Stimulated activated CD8-positive, alpha-beta memory T cell treated with anti-CD3 and anti-CD28 coated beads, Interleukin-7, amount 100 ng/mL, for 24 hours (primary cell): ENCODE data around the gene GLIS2.
A peak's percentile ranks its signal among the peaks of the same experiment; 100 is the strongest.

ENCODE experiments used
- DNase-seq: peaks from one replicate; pipeline ENCODE4 v3.0.0-alpha.2; 2020; ENCODE audit warnings: low read depth

GLIS2 gene

DNA sequence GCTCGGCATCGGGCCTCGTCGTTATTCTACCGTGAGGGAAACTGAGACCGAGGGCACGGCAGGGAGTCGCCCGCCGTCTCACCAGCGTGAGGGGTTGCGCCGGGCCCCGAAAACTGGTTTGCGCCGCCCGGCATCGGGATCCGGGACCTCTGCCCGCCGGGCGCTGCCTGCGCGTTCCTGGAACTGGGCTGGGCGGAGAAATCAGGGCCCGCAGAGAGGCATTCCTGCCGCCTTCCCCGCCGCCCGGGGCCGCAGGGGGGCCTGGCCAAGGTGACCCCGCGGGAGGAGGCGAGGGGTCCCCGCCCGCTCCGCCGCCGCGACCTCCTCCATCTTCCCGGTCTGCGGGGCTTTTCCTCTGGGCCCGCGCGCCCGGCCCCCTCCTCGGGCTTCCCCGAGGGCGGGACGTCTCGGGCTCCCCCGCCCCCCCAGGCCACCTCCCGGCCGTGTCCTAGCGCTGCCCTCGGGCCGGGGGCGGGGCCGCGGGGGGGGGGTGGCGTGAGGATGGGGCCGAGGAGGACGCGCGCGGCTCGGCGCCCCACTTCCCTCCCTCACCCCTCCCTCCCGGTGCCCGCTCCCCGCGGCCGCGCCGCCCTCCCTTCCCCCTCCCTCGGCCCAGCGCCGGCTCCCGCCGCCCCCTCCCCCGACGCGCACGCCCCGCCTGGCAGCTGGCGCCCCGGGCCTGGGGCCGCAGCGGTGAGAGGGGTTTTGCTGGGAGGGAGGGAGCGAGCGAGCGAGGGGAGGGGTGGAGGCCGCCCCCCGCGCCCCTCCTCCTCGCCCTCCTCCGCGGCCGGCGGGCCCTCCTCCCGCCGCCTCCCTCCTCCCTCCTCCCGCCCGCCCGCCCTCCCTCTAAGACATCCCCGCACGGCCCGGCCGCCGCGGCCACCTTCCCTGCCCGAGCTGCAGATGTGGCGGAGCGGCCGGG, at the start of gene GLIS2:
TSS of gene GLIS2 (plus strand) at position 882 of the 922 bp plus-strand sequence. CDS start 16,214 bp downstream, outside the sequence.
- DNase-seq, result no peak

DNA sequence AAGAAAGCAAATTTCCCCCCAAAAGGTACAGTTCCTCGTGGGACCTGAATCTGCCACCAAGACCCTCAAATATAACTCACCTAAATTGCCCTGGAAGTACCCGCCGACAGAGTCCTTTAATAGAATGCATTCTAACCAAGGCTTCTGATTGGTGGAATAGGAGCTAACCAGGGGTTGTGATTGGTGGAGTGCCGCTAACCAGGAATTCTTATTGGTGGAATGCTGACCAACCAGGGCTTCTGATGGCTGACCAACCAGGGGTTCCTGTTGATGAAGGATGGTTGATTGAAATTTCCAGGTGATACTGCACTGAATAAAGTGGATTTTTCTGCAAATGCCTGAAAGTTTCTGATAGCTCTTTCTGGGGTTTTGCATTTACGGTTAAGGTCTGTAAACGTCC, 49.5 kb upstream of the GLIS2 start:
- DNase-seq, result no peak

DNA sequence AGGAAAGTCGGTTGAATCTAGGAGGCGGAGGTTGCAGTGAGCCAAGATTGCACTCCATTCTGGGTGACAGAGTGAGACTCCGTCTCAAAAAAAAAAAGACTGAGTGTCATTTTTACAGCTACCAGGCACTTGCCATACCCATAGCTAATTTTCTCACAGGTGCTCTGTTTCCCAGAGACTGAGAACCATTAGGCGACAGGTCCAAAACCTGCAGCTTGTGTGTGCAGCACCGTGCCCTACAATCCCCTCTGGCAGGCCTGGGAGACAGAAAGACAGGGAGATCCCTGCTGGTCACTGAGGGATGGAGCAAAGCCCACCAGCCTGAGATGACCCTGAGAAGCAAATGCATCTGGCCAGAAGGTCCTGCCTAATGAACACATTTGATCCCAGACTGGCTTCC, 45.8 kb upstream of the GLIS2 start:
- no peak for DNase-seq

DNA sequence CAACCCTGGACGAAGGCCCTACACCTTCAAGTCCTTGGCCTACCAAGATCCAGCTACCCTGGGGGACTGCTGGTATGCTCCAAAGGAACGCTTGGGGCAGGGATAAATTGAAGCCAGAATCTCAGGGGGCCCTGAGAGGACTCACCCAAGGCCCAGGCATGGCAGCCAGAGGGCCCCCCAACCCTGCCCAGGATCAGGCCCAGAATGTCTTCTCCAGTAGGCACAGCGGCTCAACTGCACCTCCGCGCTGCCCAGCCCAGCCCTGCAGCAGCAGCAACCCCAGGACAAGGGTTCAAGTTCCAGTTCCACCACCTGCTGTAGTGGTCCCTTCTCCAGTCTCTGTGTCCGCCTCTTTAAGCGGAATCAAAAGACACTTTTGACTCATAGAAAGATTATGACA, 45.3 kb upstream of the GLIS2 start:
- DNase-seq, result no peak

DNA sequence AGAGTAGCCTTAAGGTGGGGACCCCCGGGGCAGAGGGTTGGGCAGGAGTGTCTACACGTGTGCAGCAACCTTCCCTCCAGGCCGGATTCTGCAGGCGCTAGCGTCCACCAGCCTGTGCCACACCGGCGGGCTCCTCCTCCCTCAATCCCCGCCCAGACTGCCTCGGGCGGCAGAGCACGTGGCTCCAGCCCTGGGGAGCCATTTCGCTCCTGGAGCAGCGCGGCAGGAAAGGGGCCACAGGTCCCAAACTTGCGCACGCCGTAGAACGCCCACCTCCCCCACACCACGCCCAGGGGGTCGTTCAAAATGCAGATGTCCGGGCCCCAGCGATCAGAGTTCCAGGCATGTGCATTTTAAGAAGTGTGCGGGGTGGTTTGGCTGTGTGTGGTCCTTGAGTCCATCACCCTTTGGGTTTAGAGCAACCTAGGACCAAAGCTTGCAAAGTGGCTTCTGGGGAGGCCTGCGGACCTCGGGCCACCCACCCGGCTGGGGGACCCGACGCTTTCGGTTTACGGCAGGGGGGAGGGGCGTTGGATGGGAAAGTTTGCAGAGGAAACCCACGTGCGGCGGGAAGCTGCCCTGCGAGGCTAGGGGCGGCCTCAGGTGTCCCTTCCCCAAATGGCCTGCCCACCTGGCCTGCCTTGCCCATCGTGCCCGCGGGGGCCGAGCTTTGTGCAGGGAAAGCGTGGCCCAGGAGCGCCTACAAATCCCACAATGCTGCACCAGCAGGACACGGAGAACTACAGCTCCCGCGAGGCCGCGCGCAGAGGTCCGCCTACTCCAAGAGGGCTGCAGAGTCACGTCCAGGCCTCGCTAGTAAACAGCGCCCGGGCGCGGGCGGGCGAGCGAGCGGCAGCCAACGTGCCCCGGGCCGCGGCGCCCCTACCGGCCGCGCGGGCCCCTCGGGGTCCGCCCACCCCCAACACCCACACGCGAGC, 44.4 kb upstream of the GLIS2 start:
- peak; percentile 74 for DNase-seq

DNA sequence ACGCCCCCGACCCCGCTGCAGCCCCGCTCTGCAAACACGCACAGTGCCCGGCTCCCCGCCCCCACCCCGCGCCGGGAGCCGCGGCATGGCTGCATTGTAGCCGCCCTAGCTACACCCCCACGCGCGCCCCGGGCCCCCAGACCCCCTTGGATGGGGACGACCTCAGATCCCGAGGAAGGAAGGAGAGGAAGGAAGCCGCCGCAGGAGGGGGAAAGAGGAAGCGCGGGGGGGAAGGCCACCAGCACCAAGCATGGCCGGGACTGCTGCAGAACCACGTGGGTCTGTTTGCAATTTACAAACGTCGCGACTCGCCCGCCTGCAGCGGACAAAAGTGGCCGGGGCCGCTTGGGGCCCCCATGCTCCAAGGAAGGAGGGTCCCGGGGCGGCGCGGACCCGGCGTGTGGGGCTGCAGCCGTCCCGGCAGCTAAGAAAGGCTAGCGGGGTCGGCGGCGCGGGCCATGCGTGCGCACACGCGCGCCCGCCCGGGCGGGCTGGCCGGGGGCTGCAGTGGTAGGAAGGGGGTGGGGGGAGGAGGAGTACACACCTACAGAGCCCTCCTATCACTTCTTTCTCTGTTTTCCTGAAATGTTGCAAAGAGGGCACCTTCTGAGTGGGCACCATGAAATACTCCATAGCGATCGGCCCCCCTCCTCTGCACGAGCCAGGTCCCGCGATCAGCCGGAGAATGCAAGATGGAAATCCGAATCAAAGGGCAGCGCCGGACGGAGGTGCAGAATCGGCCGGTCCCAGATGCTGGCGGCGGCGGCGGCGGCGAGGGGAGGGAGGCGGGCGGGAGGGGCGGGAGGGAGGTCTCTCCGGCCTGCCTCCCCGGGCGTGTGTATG, 43.5 kb upstream of the GLIS2 start:
- no peak for DNase-seq

DNA sequence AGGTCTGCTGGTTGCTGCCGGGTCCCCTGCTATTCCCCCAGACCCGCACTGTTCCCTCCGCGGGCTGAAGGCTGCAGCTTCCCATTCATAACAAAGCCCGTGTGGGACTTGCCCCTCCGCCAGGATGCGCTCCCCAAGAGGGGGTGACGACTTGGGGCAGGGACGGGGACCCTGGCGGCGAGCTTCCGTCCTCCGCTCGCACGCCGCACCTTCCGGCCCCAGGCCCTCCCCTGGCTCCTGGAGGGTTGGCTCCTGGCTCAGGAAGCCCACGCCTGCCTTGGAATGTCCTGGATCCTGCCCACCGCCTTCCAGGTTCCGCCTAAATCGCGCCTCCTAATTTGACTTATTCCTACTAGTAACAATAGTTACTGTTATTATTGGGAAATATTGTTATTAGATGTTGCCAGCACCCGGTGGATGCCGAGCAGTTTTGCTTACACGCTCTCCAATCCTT, 42.0 kb upstream of the GLIS2 start:
- no peak for DNase-seq

DNA sequence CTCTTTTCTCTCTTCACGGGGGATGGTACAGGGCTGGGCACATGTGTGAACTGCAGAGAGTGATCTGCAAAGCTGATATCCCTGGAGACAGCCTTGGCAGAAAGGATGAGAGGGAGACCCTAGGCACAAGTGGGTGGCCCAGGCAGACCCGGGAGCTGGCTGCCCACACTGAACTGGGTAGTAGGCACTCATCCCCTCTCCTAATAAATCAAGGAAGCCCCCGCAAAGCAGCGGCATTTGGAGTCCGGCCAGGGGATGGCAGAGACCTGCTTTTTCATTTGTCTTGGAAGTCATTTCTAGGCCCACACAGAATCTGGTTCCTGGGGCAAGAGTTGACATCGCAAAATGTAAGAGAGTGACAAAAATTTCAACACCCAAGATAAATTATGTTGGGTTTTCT, 40.0 kb upstream of the GLIS2 start:
- no peak for DNase-seq

DNA sequence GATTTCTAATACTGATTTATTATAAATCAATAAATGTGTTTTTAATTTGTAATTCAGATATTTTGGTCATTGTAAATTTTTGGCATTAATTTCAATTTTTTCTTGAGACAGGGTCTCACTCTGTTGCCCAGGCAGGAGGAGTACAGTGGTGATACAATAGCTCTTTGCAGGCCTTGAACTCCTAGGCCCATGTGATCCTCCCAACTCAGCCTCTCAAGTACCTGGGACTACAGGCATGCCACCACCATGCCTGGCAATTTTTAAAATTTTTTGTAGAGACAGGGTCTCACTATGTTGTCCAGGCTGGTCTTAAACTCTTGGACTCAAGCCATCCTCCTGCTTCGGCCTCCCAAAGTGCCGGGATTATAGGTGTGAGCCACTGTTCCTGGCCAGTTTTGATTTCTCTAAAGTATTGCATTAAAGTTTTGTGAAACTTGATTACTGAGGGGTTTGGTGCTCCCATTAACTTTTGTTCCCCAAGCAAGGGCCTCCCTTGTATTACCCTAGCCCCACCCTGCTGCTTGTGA, 37.8 kb upstream of the GLIS2 start:
- no peak for DNase-seq

DNA sequence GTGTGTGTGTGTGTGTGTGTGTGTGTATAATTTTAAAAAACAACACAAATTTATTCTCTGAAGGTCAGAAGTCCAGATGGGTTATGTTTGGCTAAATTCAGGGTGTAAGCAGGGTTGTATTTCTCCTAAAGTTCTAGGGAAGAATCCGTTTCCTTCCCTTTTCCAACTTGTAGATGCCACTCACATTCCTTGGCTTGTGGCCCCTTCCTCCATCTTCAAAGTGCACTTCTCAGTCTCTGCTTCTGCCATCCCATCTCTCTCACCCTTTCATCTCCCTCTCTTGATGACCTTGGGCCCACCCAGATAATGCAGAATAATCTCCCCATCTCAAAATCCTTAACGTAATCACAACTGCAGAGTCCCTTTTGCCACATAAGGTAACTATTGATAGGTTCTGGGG, 35.2 kb upstream of the GLIS2 start:
- no peak for DNase-seq

DNA sequence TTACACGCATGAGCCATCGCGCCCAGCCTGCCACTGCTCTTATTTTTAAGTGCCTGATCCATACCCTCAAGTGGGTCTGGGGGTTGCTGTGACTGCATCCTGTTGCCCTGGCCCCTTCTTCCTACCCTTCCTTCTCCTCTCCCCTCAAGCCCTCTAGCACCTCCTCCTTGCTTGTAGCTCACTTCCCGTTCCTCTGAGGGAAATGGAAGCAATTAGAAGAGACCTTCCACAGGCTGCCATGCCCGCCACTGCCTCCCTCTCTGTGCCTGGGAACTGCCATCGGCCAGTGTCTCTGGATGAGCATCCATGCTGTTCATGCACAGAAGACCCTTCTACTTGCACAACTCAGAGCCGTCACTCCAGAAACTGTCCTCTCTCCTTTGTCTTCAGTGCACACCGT, 32.4 kb upstream of the GLIS2 start:
- no peak for DNase-seq

DNA sequence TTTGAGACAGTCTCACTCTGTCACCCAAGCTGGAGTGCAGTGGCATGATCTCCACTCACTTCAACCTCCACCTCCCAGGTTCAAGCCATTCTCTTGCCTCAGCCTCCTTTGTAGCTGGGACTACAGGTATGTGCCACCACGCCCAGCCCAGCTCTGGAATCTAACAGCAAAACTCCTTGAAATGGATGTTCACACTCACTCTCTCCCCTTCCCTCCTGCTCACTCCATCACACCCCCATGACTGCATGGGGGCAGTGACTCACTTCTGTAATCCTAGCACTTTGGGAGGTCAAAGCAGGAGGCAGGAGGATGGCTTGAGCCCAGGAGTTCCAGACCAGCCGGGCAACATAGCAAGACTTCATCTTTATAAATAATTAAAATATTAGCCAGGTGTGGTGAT, 31.9 kb upstream of the GLIS2 start:
- no peak for DNase-seq

DNA sequence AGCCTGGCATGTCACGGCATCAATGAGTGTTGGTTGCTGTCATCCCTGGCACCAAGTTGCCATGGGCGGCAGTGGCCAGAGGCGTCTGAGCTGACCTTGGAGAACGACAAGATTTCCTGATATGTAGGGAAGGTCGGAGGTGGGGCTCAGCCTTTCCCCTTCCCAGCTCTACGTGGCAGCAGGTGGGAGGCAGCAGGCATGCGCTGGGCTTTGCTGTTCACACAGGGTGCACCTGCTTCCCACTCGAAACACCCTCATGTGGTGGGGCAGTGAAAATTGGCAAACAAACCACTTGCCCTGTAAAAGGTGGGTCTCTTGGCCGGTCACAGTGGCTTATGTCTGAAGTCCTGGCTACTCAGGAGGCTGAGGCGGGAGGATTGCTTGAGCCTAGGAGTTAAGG, 30.7 kb upstream of the GLIS2 start:
- DNase-seq, result no peak

DNA sequence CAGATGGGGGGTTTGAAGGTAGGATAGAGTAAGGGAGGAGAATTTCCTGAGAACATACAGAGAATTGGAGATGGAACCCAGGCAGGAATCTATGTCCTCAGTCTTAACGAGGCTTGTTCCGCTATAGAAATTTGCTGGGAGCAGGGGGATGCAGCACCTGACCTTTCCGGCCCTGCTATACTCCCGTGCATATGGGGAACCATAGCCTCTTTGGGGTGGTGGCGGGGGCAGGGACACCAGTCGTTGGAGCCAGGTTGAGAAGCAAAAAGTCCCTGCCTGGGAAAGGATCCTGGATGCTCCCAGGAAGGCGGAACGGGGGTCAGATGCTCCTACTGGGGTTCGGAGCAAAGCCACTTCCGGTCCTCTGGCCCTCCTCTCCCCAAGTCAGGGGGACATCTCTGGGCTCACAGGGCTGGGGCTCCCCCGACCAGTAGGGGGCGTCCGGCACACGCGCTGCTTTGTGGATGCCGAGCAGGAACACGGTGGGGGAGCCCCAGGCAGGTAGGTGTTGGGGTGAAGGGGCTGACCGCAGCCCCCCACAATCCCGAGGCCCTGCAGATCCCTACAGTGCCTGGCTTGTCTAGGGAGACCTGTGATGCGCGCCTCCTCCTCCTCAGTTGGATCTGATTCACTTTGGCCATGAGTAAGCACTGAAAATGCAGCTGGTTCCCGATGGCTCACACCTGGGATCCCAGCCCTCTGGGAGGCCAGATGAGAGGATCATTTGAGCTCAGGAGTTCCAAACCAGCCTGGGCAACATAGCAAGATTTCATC, 27.5 kb upstream of the GLIS2 start:
- peak; percentile 49 for DNase-seq

DNA sequence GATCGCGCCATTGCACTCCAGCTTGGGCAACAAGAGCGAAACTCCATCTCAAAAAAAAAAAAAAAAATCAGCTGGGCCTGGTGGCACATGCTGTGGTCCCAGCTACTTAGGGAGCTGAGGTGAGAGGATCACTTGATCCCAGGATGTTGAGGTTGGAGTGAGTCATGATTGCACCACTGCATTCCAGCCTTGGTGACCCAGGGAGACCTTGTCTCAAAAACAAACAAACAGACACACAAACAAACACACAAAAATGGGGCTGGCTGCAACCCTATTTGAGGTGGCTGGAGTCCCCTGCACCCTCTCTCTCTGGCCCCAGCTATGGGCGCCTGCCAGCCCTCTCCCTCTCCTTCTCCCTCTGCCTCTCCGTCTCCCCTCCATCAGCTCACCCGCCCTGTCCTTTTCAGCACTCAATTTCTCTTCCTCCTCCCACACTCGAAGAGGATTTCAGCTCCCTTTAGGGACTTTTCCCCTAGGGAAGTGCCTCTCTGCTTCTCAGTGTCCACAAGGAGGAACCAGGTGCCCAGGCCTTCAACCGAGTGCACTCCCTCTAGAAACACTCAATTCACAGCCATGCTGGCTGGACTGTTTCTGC, 25.5 kb upstream of the GLIS2 start:
- no peak for DNase-seq

DNA sequence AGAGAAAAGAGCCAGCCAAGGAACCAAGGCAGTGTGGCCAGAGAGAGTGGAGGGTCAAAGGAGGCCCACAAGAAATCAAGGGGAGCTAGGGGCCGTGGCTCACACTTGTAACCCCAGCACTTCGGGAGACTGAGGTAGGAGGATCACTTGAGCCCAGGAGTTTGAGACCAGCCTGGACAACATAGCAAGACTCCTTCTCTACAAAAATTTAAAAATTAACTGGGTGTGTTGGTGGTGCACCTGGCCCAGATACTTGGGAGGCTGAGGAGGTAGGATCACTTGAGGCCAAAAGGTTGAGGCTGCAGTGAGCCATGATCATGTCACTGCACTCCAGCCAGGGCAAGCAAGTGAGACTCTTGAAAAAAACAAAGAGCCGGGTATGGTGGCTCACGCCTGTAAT, 24.2 kb upstream of the GLIS2 start:
- no peak for DNase-seq

DNA sequence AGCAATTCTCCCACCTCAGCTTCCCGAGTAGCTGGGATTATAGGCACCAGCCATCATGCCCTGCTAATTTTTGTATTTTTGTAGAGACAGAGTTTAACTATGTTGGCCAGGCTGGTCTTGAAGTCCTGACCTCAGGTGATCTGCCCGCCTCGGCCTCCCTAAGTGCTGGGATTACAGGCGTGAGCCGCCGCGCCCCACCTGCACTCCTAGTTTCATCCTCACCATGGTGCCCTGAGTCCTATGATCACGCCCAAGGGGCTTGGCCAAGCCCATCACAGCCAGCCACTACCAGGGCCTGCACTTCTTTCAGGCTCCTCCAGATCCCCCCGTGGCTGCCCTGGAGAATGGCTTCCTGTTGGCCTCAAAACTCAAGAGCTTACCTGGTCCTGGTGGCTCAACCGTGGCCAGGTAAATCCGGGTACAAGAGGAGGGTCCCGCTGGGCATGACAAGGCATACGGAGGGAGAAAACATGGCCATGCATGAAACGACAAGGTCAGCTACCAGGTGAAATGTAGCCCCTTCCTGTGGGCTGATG, 22.6 kb upstream of the GLIS2 start:
- DNase-seq, result no peak

DNA sequence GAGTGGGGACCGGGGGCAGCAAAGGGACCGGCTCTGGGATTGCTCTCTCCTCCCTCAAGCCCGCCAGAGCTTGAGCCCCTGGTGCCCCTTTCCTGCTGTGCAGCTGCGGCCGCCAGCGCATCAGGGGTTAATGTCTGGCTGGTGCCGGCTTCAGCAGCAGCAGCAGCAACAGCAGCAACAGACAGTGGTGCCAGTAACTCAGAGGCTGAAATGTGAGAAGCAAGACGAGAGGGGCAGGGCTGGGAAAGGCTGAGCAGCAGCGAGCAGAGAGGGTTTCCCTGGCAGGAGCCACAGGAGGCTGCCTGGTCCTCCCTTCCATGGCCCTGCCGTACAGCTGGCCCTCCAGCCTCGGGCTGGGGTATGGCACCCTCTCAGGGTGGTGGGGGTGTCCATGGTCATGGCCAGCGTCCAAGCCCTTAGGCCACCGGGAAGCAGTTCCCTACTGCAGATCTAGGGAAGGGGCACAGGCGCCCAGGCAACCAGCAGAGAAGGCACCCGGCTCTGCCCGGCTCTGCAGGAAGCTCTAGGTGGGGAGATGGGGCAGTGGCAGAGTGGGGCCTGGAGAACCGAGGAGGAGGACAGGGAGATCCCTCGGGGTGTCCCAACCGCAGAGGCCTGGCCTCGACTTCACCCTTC, 21.9 kb upstream of the GLIS2 start:
- no peak for DNase-seq

DNA sequence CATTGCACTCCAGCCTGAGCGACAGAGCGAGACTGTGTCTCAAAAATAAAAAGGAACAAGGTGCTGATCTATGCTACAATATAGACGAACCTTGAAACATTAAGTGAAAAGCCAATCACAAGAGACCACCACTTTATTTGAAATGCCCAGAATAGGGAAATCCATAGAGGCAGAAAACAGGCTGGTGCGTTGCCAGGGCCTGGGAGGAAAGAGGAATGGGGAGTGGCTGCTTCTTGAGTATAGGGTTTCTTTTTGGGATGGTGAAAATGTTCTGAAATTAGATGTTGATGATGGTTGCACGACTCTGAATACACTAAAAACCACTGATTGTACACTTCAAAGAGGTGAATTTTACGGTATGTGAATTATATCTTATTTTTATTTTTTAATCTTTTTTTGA, 20.3 kb upstream of the GLIS2 start:
- DNase-seq, result no peak

DNA sequence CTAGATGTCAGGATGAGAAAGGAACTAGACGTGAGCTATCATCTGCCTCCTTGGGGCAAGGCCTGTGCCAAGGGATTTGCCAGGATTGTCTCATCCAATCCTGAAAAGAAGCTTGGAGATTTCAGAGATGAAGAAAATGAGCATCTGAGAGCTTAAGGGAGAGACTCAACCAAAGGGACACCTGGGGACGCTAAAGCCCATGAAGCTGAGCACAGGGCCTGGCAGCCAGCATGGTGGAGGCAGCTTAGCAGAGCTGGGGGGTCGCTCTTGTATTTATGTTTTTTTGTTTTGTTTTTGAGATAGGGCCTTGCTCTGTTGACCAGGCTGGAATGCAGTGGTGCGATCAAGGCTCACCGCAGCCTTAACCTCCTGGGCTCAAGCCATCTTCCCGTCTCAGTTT, 18.4 kb upstream of the GLIS2 start:
- no peak for DNase-seq
